Keratinocyte (primary cell): ENCODE data around the gene CRLF3.
"Not testable (repeated sequence)": the region's sequence is repeated elsewhere in the genome, so short reads cannot be mapped to it uniquely, and the experiment has no call there.

ENCODE experiments used
- EZH2 ChIP-seq: IDR thresholded peaks from one replicate; pipeline ENCODE4 v1.6.1; 2012; ENCODE audit warnings: inconsistent platforms, mild to moderate bottlenecking, low read length, moderate library complexity
- TF ChIP-seq, protein P1 (sequence below), 3 experiments: IDR thresholded peaks in 1 of 3; conservative IDR thresholded peaks in 1 of 3; optimal IDR thresholded peaks in 1 of 3; 2 replicates in 2 of 3; 3 replicates in 1 of 3; pipeline versions ENCODE3 to v1.5.1; 2011; ENCODE audit warnings: low read length in 3 of 3, mild to moderate bottlenecking in 3 of 3, moderate library complexity in 2 of 3, control low read depth in 1 of 3, inconsistent platforms in 1 of 3; ENCODE audit not compliant: insufficient read depth in 2 of 3; ENCODE audit errors: extremely low read depth in 1 of 3

DNA sequence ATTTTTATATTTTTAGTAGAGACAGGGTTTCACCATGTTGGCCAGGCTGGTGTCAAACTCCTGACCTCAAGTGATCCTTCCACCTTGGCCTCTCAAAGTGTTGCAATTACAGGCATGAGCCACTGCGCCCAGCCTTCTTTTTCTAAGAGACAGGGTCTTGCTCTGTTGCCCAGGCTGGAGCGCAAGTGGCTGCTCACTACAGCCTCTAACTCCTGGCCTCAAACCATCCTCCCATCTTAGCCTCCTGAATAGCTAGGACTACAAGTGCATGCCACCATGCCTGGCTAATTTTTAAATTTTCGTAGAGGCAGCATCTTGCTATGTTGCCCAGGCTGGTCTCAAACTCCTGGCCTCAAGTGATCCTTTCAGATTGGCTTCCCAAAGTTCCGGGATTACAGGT is 76.9 kb downstream of the CRLF3 start:
- TF ChIP-seq, protein P1, sequence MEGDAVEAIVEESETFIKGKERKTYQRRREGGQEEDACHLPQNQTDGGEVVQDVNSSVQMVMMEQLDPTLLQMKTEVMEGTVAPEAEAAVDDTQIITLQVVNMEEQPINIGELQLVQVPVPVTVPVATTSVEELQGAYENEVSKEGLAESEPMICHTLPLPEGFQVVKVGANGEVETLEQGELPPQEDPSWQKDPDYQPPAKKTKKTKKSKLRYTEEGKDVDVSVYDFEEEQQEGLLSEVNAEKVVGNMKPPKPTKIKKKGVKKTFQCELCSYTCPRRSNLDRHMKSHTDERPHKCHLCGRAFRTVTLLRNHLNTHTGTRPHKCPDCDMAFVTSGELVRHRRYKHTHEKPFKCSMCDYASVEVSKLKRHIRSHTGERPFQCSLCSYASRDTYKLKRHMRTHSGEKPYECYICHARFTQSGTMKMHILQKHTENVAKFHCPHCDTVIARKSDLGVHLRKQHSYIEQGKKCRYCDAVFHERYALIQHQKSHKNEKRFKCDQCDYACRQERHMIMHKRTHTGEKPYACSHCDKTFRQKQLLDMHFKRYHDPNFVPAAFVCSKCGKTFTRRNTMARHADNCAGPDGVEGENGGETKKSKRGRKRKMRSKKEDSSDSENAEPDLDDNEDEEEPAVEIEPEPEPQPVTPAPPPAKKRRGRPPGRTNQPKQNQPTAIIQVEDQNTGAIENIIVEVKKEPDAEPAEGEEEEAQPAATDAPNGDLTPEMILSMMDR (optimal IDR thresholded peaks at IDR 0.05 in 1 of 3, IDR thresholded peaks at IDR 0.05 in 1 of 3, conservative IDR thresholded peaks at IDR 0.05 in 1 of 3; ENCODE audit: extremely low read depth in 1 of 3, insufficient read depth in 2 of 3, low read length in 3 of 3): not testable (repeated sequence)
- TF ChIP-seq EZH2: not testable (repeated sequence)
